ENCODE data around the gene NUP160.
"Not testable (repeated sequence)": the region's sequence is repeated elsewhere in the genome, so short reads cannot be mapped to it uniquely, and the experiment has no call there.

NUP160 gene

GRCh38 chr11:47791774-47792430 is 56.2 kb downstream of the NUP160 start:
- DNase-seq (ENCODE audit: low spot score), result no peak

GRCh38 chr11:47790017-47790416 is 58.1 kb downstream of the NUP160 start:
- DNase-seq (ENCODE audit: low spot score), result not testable (repeated sequence)

GRCh38 chr11:47788181-47788580 is 60.0 kb downstream of the NUP160 start:
- DNase-seq (ENCODE audit: low spot score), result no peak

GRCh38 chr11:47786373-47786772 is 61.8 kb downstream of the NUP160 start:
- no peak for DNase-seq (ENCODE audit: low spot score)

- DNase-seq (ENCODE audit: low spot score), result no peak
Measured at GRCh38 chr11:47784785-47785381, 63.3 kb downstream of the NUP160 start.

GRCh38 chr11:47783087-47783610 is 65.0 kb downstream of the NUP160 start:
- no peak for DNase-seq (ENCODE audit: low spot score)

GRCh38 chr11:47778878-47779483 is 69.2 kb downstream of the NUP160 start:
- DNase-seq (ENCODE audit: low spot score), result no peak

GRCh38 chr11:47775240-47775869 is 72.8 kb downstream of the NUP160 start:
- DNase-seq (ENCODE audit: low spot score), result no peak

GRCh38 chr11:47773882-47774281 is 74.3 kb downstream of the NUP160 start:
- no peak for DNase-seq (ENCODE audit: low spot score)

GRCh38 chr11:47769556-47769955 is 78.6 kb downstream of the NUP160 start:
- not testable (repeated sequence) for DNase-seq (ENCODE audit: low spot score)

- peak; percentile 92 for DNase-seq (ENCODE audit: low spot score)
Measured at GRCh38 chr11:47768101-47768612, 80.0 kb downstream of the NUP160 start.

- DNase-seq (ENCODE audit: low spot score), result peak; percentile 73
Measured at GRCh38 chr11:47766509-47767227, 81.5 kb downstream of the NUP160 start.

GRCh38 chr11:47765086-47765485 is 83.1 kb downstream of the NUP160 start:
- peak; percentile 35 for DNase-seq (ENCODE audit: low spot score)

GRCh38 chr11:47759291-47759690 is 88.9 kb downstream of the NUP160 start:
- DNase-seq (ENCODE audit: low spot score), result not testable (repeated sequence)

GRCh38 chr11:47756208-47756607 is 91.9 kb downstream of the NUP160 start:
- DNase-seq (ENCODE audit: low spot score), result no peak

GRCh38 chr11:47750725-47751124 is 97.4 kb downstream of the NUP160 start:
- no peak for DNase-seq (ENCODE audit: low spot score)

- not testable (repeated sequence) for DNase-seq (ENCODE audit: low spot score)
Measured at GRCh38 chr11:47742494-47742893, 105.7 kb downstream of the NUP160 start.

- DNase-seq (ENCODE audit: low spot score), result not testable (repeated sequence)
Measured at GRCh38 chr11:47737817-47738216, 110.3 kb downstream of the NUP160 start.

- DNase-seq (ENCODE audit: low spot score), result no peak
Measured at GRCh38 chr11:47732271-47732670, 115.9 kb downstream of the NUP160 start.

- no peak for DNase-seq (ENCODE audit: low spot score)
Measured at GRCh38 chr11:47731475-47731874, 116.7 kb downstream of the NUP160 start.

Measured in RKO (cell line).